Measurements from ENCODE around the gene CYP17A1.

- no peak for TF ChIP-seq CTCF (IDR thresholded peaks at IDR 0.05; ENCODE audit: insufficient read depth, low read depth, low read length)
- no peak for TF ChIP-seq EZH2 (IDR thresholded peaks at IDR 0.05; ENCODE audit: insufficient read depth, low read length)
These were observed 3.1 kb downstream of the CYP17A1 start for GRCh38 chr10:102834143-102834542.
